ENCODE measurements around the gene CHERP. TPM values are rescaled to one million over a fixed set of nuclear protein-coding genes. Genes with fewer than 3 reads are reported as not detected.

CHERP gene
- total and polyA plus RNA-seq, 2 experiments from 2014 or later: 31.6 to 41.2 TPM

- no peaks in the 10 kb centered on the region for H3K27me3 ChIP-seq (ENCODE audit: insufficient read depth)
- ATAC-seq (no peak; the same call in 2 of the 3 replicates), DNase-seq (ENCODE audit: low spot score) (peak; percentile 22)
- no peaks in the 10 kb centered on the region for H3K36me3 ChIP-seq (ENCODE audit: insufficient read depth)
- H3K9me2 ChIP-seq (ENCODE audit: insufficient read depth): no peaks in the 10 kb centered on the region
- H3K4me1 ChIP-seq (ENCODE audit: insufficient read depth): peaks cover 48% of the 10 kb centered on the region
- H3K27ac ChIP-seq (ENCODE audit: low read depth): peak overlapping the region; percentile 76; the same call in 1 of the 2 replicates
- H3K4me1 Mint-ChIP-seq: peaks cover 71% of the 10 kb centered on the region
- H3K9me3 Mint-ChIP-seq: no peaks in the 10 kb centered on the region
- H4K20me1 ChIP-seq (replicated peaks; ENCODE audit: insufficient read depth): peaks cover 21% of the 10 kb centered on the region
- peaks cover 10% of the 10 kb centered on the region; the same call in 1 of the 2 replicates for H3F3A ChIP-seq (replicated peaks; ENCODE audit: low read depth)
- TF ChIP-seq ETS1 (IDR thresholded peaks at IDR 0.05) (no peak), ZNF114 (CRISPR knock-in tag; IDR thresholded peaks at IDR 0.05) (no peak), ZNF331 (CRISPR knock-in tag; IDR thresholded peaks at IDR 0.05; ENCODE audit: low read depth) (no peak), ZNF462 (CRISPR knock-in tag; IDR thresholded peaks at IDR 0.05) (no peak), NANOG (IDR thresholded peaks at IDR 0.05; ENCODE audit: borderline replicate concordance) (no peak)
- no peak overlapping the region for H2AFZ ChIP-seq
- H3K27me3 Mint-ChIP-seq (ENCODE audit: insufficient read depth, low read depth, poor library complexity): peaks cover 2% of the 10 kb centered on the region
- peaks cover 98% of the 10 kb centered on the region for H3K79me2 ChIP-seq (replicated peaks; ENCODE audit: insufficient read depth)
- peak overlapping the region; percentile 44; the same call in 1 of the 2 replicates for H3K4me3 ChIP-seq
- H3K4me3 Mint-ChIP-seq: peak overlapping the region; percentile 48; the same call in 2 of the 3 replicates
- peak overlapping the region; percentile 95 for H3K27ac Mint-ChIP-seq
- H3K36me3 Mint-ChIP-seq (ENCODE audit: low read depth): no peaks in the 10 kb centered on the region; the same call in 1 of the 3 replicates
- H3K4me2 ChIP-seq: peak overlapping the region; percentile 81
These were observed 43.0 kb upstream of the CHERP start for GRCh38 chr19:16585094-16585801.

Measured in GM23338 (cell line).